GM19023 (cell line): Measurements from ENCODE around the gene MAP3K20.
"Not testable (repeated sequence)": the region's sequence is repeated elsewhere in the genome, so short reads cannot be mapped to it uniquely, and the experiment has no call there.

Experiments used
- ATAC-seq: cut with Tn5 transposase; IDR thresholded peaks from one replicate; pipeline ENCODE4 v1.9.1; 2021; ENCODE audit warnings: mild to moderate bottlenecking, moderate library complexity; ENCODE audit not compliant: unreplicated experiment

The MAP3K20 gene

GRCh38 chr2:173264151-173264550 lies 188.5 kb downstream of the MAP3K20 start:
- no peak for ATAC-seq

DNA sequence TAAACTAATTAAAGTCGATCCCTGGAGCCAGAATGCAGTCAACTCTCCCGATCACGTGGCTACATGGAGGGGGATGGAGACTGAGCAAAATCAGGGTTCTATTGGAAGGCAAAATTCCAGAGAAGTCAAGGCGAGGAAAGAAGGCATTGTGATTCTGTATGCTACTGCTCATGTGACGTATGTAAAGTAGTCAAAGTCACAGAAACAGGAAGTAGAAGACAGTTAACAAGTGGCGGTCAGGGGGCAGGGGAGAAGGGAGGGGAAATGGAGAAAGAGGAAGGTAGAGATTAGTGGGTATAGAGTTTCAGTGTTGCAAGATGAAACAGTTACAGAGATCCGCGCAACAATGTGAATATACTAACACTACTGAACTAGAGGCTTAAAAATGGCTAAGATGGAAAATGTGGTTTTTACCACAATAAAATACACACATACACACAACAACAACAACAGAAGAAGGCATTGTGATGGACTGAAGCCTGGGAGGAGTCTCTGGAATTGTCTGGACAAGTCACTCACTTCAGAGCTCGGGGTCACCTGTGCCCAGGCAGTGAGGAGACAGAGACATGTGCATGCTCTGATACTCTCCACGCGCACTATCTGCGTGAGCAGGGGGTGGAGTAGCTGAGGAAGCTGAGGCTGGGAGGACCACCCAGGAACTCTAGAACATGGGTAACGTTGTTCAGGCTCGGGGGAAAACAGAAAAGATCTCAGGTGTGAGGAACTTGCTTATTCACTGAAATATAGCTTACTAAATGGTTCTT lies 189.1 kb downstream of the MAP3K20 start:
- peak; percentile 95 for ATAC-seq

DNA sequence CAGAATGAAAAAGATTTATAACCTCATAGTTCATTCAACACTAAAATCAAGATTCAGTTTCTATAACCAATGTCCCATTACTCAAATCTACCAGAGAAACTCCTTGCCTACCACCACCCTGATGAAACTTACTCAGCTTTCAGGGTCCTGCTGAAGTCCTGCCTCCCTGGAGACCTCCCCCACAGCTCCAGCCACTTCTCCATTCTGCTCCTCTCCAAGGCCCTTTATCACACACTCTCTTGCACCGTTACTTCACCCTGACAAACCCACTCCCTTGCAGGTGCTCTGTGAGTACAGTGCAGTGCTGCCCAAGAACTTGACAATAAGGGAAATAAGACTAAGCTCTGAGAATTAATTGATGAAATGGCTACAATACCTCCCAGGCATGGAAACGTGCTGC lies 195.5 kb downstream of the MAP3K20 start:
- ATAC-seq = no peak

- no peak for ATAC-seq
Measured at GRCh38 chr2:173271825-173272224, 196.2 kb downstream of the MAP3K20 start.

DNA sequence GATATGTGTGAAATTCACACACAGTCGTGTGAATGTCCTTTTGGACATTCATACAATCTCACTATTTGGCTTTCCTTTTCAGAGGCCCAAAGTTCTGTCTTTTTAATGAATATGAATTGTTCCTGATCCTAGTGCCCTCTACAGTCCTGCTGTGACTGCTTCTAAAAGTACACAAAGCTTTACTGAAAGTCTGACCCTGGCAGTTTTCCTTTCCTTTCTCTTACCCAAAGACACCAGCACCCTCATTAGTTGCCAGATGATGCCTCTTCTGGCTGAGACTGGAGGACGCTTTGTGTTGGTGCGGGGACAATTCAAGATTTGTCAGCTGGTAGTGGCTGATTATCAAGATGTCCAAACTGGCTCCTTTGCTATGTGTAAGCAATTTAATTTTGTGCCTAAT lies 197.2 kb downstream of the MAP3K20 start:
- ATAC-seq = no peak

DNA sequence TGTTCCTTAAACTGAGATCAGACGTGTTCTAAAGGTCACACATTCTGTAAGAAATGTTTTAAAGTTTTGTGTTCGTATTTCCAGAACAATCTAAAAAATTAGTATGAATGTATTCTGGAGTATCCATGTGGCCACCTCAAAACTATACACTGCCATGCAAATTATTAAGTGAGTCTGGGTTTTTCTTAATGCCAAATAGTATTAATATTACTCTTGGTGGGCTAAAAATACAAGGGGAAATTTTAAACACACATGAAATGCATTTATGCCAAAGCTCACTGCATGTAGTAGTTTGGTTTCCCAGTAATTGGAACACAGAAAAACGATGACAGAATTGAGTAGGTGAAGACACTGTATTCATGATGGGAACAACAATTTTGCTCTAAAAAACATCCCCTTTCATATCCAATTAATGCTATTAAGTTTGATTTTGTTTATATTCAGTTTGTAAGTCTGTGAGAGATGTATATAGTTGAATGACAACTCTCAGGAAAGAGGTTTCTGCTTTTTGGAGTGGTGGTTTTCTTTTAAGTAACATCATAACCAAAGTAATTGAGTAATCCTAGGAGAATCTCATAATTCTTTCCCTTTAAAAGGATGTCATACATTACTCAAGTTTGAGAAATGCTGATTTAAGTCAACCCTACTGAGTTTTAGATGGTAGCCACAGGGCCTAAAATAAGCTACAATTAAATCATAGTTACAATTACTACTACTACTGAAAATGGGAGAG lies 203.3 kb downstream of the MAP3K20 start:
- ATAC-seq = no peak

GRCh38 chr2:173279527-173279868 lies 203.9 kb downstream of the MAP3K20 start:
- ATAC-seq = no peak

- no peak for ATAC-seq
Measured at GRCh38 chr2:173280853-173281252, 205.2 kb downstream of the MAP3K20 start.

DNA sequence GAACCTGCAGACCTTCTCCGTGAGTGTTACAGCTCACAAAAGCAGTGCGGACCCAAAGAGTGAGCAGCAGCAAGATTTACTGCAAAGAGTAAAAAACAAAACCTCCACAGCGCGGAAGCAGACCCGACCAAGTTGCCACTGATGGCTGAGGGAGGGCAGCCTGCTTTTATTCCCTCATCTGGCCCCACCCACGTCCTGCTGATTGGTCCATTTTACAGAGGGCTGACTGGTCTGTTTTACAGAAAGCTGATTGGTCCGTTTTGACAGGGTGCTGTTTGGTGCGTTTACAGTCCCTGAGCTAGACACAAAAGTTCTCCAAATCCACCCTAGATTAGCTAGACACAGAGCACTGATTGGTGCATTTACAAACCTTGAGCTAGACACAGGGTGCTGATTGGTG lies 206.3 kb downstream of the MAP3K20 start:
- ATAC-seq = not testable (repeated sequence)

DNA sequence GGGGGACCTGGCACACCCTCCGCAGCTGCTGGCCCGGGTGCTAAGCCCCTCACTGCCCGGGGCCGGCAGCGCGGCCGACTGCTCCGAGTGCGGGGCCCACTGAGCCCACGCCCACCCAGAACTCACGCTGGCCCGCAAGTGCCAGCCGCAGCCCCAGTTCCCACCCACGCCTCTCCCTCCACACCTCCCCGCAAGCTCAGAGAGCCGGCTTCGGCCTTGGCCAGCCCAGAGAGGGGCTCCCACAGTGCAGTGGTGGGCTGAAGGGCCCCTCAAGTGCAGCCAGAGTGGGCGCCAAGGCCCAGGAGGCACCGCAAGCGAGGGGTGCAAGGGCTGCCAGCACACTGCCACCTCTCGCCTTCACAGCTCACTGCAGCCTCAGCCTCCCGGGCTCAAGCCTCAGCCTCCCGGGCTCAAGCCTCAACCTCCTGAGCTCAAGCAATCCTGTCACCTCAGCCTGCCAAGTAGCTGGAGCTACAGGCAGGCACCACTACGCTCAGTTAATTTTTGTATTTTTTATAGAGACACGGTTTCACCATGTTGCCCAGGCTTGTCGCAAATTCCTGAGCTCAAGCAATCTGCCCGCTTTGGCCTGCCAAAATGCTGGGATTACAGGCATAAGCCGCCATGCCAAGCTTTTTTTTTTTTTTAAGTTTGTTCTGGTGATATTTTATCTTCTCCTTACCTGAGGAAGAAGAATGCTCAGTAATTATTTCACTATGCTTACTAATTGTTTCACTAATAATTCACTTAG lies 207.3 kb downstream of the MAP3K20 start:
- ATAC-seq = no peak

GRCh38 chr2:173286153-173286809 lies 210.6 kb downstream of the MAP3K20 start:
- peak; percentile 76 for ATAC-seq

GRCh38 chr2:173287594-173287993 lies 211.9 kb downstream of the MAP3K20 start:
- no peak for ATAC-seq

GRCh38 chr2:173288561-173288960 lies 212.9 kb downstream of the MAP3K20 start:
- ATAC-seq = no peak

DNA sequence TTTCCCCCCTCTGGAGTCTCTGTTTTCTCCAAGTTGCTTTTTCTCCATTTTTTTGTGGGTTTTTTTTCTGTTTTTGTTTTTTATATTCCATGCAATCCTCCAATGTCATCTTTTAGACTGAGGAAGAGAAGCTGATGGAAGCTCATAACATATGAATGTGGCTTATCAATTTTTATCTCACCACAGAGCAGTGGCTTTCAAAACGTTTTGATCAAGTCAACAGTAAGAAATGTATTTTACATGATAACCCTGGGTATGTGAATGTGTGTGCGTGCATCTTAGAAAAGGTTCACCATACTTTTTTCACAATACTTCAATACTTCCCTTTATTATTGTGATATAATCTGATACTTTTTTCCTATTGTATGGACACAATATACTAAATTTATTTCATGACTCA lies 214.4 kb downstream of the MAP3K20 start:
- ATAC-seq = no peak

DNA sequence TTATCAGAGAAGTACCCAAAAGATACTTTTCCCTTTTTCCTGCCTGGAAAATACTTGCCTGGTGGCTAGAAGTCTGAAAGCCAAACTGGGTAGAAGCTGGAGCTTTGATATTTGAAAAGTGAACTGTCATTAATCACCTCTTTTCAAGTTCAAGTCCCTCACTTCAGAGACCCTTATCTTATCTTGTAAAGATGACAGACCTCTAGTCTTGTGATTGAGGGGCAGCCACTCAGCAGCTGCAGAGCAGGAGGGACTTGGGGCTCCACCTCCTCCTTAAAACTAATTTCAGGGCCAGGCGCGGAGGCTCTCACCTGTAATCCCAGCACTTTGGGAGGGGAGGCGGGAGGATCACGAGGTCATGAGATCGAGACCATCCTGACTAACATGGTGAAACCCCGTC lies 214.9 kb downstream of the MAP3K20 start:
- no peak for ATAC-seq

DNA sequence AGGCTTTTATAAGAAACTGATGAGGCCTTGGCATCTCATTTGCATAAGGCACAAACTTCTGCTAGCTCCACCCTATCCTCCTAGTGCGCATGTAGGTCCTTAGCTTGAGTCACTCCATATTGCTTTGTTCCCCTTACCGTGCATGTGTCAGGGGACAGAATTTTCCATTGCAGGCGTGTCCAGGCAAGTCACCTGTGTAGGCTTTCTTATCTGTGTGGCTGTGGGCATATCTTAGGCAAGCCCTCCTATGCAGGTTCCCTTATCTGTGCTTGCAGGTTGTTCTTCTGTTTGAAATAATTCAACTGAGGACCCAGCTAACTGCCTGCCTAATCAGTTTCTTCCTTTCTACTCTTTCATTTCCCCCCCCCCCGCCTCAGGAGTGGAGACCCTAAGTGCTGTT lies 215.8 kb downstream of the MAP3K20 start:
- ATAC-seq = no peak

DNA sequence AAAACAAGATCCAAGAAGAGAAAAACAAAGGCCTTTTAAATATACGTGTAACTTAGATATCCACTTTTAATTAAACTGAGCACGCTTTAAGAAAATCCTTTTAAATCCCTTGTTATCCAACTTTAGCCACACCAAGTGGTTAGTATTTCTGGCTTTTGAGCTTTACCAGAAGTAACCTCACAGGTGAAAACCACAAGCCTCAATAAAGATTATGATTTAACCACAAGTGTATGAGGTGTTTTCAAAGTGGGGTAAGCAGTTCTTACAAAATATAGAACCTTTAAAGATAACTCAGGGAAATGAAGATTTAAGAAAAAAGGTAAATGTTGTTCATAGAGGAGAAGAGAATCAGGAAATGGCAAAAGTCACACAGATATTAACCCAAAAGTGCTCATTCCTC lies 220.6 kb downstream of the MAP3K20 start:
- no peak for ATAC-seq

- ATAC-seq = no peak
Measured at GRCh38 chr2:173298536-173299097, 223.0 kb downstream of the MAP3K20 start.

DNA sequence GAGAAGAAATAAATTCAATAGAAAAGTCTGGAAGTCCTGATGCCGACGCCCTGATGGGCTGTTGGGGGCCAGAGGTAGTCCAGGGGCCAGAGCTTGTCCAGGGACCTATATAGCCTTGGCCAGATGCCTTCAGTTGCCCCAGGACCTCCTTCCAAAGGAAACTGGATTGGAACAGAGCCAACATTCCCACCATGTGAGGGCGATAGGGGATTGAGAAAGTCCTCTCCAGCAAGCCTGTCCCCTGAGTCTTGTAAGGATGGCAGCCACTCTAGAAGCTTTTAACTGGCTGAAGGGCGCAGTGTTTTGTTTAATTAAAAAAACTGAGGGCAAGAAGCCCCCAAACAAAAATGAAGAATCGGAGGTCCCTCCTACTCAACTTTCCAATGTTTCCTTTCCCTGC lies 224.1 kb downstream of the MAP3K20 start:
- ATAC-seq = no peak

GRCh38 chr2:173300458-173300857 lies 224.8 kb downstream of the MAP3K20 start:
- no peak for ATAC-seq

DNA sequence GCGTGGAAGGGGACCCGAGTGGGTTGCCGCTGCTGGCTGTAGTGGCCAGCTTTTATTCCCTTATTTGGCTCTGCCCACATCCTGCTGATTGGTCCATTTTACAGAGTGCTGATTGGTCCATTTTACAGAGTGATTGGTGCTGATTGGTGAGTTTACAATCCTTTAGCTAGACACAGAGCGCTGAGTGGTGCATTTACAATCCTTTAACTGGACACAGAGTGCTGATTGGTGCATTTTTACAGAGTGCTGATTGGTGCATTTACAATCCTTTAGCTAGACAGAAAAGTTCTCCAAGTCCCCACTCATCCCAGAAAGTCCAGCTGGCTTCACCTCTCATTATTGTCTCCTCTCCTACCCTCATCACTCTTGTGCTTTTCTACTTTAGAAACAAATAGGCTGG lies 225.9 kb downstream of the MAP3K20 start:
- ATAC-seq = not testable (repeated sequence)
